Stimulated activated CD4-positive, alpha-beta T cell treated with anti-CD3 and anti-CD28 coated beads, Interleukin-4, amount 100 ng/mL, for 1 hour (primary cell): ENCODE results near the gene IRF4.

ENCODE experiments used
- DNase-seq: peaks from one replicate; pipeline ENCODE4 v3.0.0-alpha.2; 2020

The IRF4 gene

DNA sequence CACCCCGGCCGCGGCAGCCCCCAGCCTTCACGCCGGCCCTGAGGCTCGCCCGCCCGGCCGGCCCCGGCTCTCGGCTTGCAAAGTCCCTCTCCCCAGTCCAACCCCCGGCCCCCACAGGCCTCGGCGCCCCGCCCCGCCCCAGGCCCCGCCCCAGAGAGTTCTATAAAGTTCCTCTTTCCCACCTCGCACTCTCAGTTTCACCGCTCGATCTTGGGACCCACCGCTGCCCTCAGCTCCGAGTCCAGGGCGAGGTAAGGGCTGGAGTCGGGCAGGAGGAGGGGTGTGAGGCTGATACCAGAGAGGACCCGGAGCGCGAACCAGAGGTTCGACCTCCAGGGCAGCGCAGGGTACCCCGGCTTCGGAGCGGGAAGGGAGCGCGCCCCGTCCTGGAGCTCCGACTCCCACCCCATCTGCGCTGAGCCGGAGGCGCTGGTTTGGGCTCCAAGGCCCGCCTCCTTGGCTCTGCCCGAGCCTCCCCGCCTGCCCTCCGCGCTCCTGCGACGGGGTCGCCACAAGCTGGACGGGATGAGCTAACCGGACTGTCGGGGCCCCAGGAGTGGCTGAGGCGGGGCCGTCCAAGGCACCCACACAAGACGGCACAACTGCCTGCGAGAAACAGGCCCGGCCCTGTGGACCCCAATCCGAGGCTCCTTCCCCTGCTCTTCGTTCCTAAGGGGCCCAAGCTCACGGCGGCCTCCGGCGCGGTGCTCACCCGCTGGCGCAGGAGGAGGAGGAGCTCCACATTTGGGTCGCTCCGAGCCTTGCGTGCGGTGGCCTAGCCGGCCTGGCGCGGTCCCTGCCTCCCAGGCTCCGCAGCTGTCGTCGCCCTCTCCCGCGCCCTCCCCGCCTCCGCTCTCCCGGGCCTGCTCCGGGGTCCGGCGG lies at the start of gene IRF4:
Gene IRF4, plus strand, starts transcription at position 194 of the 882 bp plus-strand sequence. CDS start 1,401 bp downstream, outside the sequence.
- DNase-seq: peak; percentile 84

DNA sequence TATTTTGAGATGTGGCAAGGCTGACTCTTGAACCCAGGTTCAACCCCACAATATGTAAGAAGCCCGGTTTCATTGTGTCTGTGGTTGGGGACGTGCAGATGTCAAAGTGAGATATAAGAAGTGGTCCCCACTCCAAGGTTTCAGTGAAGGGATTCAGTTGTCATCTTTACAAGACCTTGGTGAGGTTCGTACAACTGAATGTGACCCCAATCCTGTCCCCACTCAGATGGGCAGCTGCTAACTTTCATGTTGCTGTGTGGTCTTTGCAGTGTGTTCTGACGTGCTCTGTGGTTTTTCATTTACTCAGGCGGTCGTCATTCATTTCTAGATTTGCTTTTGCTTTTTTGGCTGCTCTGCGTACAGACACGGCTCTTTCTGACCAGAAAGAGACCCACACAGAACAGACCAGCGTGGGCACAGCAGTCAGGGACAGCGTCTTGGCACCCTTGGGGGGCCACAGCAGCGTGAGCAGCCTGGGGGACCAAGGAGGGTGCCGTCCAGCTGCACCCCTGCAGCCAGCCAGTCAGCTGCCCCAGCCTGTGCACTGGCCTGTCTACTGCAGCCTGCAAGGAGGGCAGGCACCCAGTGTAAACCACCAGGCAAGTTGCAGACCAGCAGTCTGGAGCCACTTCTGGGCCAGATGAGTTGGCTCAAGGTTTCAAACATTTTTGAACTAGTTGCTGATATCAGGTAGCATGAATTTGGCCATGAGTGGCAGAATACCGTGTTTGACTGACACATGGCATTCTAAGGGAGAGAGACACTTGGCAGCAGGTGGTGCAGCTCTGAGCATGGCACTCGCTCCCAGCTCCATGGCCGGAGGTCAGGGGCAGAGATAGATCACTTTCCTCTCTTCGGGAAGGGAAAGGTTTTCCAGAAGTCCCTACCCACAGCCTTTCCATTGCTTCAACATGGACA lies 49.4 kb upstream of the IRF4 start:
- DNase-seq: no peak

DNA sequence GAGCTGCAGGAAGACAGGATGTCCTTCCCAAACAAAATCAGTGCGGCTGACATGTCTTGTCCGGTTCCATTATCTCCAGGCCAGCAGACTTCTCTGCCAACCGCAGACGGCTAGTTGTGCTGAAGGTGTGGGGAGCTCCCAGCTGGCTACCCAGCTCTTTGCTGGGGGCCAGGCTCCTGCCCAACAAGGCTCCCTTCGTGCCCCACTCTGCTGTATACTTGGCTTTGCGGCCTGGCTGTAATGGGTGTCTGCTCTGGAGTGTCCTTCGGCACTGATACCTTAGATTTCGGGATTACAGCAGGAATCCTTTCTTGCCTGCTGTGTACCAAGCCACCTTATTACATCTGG lies 48.7 kb upstream of the IRF4 start:
- DNase-seq: no peak

DNA sequence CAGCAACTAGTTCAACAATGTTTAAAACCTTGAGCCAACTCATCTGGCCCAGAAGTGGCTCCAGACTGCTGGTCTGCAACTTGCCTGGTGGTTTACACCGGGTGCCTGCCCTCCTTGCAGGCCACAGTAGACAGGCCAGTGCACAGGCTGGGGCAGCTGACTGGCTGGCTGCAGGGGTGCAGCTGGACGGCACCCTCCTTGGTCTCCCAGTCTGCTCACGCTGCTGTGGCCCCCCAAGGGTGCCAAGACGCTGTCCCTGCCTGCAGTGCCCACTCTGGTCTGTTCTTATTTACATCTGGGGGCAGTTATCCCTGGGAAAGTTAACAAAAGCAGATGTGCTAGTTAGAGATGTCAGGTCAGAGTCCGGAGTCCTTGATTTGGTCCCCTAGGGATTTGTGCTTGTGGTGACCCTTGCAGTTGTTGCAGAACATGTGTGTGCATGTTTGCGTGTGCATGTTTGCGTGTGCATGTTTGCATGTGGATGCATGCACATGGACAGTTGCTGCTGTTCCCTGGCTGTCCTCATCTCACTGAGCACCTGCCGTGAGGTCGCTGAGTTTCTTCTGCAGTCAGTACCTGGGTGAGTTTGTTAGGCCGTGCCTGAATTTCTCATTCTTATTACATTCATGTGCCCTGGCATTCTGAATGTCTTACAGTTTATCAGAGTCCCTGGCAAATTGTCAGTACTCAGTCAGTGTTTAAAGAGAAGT lies 48.2 kb upstream of the IRF4 start:
- DNase-seq: no peak

DNA sequence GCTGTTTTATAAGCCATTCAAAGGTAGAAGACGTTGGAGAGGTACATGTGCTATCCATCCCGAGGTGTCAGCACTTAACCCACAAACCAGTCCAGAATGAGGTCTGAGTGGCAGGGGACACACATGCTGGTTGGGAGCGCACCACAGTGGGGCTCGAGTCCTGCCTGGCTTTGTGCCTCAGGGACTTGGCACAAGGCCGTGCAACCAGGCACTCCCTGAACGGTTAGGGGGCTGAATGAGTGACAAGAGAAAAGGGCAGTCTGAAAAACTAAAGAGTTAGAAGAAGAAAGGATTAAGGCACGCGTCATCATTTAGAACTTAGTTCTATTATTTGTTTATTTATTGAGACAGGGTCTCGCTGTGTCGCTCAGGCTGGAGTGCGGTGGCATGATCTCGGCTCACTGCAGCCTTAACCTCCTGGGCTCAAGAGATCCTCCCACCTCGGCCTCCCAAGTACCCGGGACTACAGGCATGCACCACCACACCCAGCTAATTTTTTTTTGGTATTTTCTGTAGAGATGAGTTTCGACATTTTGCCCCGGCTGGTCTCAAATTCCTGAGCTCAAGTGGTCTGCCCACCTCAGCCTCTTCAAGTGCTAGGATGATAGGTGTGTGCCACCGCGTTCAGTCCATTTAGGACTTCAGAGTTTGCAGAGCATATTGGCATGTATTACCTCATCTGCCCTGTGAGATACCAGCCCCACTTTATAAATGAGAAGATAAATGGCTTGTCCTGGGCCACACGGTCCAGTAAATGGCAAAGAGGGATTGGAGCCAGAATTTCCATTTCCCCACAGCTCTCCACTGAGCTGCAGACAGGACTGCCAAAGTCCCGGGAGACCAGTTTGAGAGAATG lies 47.4 kb upstream of the IRF4 start:
- no peak for DNase-seq

DNA sequence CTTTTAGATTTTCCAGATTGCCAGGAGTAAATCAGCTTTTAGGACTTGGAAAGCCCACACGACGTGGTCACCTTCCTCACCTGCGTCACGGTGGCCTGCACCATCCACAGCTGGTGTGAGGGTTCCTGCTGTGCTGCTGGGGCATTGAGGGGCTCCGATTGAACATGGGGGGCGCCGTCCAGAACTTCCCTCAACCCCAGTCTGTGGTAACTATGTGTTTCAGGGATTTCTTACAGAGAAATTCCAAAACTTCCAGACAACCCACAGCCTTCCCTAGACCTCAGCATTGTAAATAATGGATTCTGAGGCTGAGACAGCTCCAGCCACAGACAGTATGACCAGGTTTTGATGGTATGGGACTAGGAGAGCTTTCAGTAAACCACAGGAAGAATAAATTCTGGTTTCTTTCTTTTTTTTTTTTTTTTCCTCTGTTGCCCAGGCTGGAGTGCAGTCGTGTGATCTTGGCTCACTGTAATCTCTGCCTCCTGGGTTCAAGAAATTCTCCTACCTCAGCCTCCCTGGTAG lies 46.7 kb upstream of the IRF4 start:
- no peak for DNase-seq

DNA sequence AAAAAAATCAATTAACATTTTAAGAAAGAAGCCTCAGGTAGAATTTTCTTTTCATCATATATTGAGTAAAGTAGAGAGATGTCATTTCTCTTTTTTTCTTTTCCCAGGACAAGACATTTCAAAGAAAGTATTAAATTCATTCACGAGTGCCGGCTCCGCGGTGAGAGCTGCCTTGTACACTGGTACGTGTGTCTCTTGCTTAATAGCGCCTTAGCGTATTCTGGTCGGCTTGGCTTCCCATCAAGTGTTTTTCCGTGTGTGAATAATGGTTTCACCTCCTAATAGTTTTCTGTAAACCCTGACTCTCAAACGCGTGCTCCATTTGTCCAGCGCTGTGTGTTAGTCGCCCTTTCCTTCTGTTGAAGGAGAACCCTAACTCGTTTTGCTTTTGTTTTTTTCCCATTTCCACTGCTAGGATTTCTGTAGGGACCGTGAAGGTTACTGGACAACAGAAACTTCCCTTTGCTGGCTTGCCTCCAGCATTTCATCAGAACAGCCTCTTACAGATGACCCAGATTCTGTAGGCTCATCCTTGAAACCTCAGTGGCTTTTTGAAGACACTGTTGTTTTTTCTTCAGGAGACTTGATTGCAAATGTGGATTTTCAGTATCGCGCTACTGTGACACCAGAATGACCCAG lies 45.7 kb upstream of the IRF4 start:
- DNase-seq: no peak

DNA sequence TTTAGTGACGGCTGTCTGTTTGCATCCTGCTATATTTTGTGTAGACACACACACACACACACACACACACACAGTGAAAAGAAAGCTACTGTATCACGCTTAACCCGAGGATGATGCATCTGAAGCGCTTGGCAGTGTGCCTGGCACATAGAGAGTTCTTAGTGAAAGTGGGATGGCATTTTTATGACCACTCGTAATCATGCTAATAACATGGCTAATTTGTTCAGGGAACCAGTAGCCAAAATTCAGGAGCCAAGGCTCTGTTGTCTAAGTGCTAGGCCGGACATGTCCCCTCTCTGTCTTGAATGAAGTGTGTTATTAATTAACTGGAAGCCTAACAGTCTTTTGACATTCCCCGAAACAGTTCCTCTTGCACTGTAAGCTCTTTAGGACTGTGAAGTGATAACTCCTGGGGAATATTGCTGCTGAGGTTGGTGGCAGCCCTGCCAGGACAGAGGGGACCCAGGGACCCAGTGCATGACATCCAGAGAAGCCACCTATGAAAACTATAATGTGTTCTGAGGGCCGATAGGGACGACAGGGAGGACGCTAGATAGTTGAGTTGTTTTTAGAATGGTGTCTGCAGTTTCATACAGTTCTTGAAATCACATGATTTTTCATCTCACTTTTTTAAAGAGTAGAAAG lies 45.0 kb upstream of the IRF4 start:
- no peak for DNase-seq

DNA sequence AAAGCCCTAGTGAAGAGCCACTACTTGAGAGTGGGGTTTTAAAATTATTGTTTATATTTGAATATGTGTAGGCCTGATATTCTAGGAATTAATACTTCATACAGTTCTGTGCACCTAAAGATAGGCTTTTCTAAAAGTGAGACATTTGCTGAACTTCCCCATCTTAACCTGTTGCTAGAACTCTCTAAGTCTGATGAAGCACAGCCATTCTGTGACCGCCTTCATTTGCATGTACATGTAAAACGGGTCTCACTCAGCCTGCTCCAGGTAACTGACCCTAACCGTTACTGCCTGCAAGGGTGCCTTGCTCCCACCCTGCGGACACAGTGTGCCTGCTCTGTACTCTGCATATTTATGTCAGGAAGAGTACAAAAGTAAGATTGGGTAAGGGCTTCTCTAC lies 44.3 kb upstream of the IRF4 start:
- DNase-seq: no peak

DNA sequence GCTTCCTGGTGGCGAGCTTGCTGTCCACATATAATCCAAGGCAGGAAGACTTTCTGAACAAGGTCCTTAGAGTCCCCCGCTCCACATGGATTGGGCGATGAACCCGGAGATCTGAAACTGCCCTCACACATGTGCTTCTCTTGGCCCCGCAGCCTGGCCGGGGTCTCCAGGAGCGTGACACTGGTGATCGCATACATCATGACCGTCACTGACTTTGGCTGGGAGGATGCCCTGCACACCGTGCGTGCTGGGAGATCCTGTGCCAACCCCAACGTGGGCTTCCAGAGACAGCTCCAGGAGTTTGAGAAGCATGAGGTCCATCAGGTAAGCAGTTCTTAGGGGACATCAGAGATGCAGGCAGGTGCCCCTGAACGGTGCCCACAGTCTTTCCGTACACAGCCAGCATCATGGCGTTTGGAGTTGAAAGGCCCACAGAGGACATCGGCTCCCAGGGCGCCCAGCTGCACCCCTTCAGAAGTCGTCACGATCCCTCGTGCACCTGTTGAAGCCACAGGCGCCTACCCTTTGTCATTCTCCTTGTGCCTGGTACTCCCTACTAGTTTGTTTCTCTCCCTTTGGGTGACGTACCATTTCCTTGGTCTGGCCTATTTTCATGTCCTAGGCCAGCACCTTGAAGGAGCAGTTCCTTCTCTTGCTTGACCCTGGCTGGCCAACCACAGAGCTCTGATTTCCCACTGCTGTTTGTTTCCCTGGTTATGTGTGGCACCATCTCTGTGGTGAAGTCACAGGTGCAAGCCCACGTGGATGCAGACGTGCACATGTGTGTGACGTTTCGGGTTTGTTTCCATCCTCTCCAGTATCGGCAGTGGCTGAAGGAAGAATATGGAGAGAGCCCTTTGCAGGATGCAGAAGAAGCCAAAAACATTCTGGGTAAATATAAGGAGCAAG lies 43.3 kb upstream of the IRF4 start:
- no peak for DNase-seq

DNA sequence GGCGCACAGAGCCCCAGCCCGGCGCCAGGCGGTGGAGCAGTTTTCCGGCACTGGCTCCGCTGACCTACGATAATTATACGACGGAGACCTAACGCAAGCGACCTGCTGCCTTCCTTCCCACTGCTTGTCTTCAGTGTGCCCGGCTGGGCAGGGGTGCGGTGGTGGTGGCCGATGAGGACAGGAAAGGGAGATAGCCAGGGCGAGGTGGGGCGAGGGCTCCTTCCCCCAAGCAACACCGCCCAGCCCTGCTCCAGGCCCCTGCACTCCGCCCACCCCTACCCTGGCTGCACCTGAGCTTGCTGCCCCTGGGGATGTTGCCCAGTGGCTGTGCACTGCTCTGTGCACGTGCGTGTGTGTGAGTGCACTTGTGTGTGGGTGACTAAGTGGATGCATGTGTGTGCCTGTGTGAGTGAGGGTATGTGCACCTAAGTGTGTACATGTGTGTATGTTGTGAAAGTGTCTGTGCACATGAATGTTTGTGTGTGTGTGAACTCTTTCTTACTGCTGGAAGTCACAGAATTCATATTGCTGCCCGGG lies 42.6 kb upstream of the IRF4 start:
- DNase-seq: no peak

DNA sequence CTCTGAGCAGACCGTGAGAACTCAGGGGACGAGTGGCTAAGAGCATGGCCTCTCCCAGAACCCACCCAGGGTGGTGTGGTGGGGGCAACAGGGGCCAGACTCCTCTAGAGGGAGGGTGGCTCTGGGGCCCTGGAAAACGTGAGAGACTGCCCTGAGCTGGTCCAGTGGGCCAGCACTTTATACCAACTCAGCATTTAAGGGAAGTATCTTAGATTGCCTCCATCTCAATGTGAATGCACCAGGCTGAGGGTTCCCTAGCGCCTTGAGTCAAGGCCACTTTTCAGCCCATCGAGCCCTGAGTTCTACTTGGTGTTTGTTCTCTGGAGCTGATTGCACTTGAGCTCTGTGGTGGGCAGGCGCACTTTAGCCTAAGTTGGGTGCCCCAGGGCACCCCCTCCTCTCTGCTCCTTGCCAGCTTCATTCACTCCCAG lies 42.0 kb upstream of the IRF4 start:
- no peak for DNase-seq

DNA sequence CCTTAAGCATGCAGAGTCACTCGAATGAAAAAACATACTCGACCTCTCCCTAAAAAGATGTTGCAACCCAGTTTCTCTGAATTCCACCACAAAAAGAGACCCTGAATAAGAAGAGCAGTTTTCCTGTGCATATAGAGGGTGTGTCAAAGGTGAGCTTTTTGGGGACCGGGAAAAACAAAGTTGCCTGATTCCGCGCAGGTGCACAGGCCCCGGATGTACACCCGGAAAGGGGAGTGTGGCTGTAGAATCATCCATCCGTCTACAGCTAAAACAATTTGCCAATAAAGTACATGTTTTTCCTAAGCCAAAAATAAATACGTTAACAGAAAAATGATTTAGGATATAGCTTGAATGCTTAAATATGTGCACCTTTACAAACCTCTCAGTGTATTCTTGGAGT lies 41.2 kb upstream of the IRF4 start:
- DNase-seq: no peak

DNA sequence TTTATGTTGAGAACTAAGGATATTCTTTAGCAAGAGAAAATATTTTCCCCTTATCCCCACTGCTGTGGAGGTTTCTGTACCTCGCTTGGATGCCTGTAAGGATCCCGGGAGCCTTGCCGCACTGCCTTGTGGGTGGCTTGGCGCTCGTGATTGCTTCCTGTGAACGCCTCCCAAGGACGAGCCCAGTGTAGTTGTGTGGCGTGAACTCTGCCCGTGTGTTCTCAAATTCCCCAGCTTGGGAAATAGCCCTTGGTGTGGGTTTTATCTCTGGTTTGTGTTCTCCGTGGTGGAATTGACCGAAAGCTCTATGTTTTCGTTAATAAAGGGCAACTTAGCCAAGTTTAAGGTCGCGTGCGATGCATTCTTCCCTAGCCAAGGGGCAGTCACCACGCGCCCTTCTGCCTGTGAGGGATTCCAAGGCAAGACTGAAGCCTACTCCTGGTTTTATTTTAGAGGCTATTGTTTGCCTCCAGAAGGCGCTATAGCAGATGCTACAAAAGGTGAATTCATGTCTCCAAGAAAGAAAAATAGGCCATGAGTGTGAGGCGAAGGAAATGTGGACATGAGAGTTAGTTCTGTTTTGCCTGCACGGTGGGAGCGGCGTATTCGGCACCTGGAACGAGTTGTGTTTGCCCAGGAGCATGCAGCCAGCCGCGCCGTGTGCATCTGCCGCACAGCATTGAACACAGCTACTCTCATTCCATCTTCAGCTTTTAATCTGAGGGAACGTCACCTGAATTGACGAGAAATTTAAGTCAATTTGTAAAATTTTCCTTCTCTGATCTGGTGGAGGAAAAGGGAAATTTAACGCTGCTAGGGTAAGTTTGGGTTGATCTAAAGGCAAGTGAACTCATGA lies 40.3 kb upstream of the IRF4 start:
- no peak for DNase-seq

DNA sequence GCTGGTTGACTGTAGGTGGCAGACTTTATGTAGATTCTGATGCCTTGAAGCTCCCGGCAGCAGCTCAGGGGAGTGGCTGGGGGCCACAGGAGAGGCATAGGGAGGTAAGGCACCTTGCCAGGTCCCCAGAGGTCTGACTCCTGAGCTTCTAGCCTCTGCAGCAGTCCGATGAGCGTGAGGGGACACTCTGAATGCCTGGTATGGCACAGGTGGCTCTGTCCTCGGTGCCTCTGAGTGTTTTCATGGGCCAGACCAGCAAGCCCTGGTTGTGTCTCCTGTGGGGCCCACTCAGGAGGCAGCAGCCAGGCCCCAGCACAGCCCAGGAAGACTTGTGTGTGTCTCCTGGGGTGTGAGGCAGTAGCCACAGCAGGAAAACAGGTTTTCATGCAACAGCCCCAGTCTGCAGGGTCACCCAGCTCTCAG lies 39.7 kb upstream of the IRF4 start:
- DNase-seq: no peak

DNA sequence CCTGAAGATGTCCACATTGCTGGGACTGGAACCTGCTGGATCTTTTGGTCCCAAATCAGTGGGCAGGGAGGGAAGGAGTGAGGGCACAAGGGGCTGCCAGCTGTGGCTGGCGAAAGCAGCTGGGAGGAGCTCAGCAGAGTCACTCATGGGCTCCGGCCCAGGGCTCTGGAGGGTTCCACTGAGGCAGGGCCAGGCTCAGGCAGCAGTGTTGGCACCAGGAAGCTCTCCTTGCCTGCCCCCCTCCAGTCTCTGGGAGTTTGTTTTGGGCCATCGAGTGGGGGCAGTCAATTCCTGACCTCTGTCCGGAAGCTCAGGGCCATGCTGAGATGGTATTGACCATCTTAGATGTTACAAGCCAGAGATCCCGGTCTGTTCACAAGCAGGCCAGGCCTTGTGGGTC lies 39.1 kb upstream of the IRF4 start:
- no peak for DNase-seq

DNA sequence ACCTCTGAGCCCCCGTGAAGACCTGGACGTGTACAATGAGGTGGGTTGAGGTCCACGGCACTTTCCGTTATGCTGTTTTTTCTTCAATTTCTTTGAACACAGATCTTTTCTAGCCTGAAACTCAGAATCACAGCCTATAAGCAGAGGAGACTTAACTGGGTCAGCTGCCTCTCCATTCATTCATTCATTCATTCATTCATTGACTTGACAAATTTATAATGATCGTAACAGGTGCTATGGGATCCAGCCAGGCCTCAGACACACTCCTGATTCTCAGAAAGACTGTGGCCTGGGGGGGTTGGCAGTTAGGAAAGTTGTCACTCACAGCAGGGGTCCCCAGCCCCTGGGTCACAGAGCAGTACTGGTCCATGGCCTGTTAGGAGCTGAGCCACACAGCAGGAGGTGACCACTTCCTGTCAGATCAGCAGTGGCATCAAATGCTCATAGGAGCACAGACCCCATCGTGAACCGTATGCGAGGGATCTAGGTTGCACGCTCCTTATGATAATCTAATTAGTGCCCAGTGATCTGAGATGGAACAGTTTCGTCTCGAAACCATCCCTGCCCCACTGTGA lies 38.6 kb upstream of the IRF4 start:
- DNase-seq: no peak
